ENCODE data around the gene GTF3C4.

GRCh38 chr9:132645306-132645705 is 25.0 kb upstream of the GTF3C4 start:
- no peak for TF ChIP-seq POLR2AphosphoS5 (IDR thresholded peaks at IDR 0.05; ENCODE audit: low read depth, low read length)
- TF ChIP-seq POLR2A (IDR thresholded peaks at IDR 0.05; ENCODE audit: low read depth, low read length), result no peak
- TF ChIP-seq TAF1 (IDR thresholded peaks at IDR 0.05; ENCODE audit: borderline replicate concordance, low read depth, low read length), result no peak
